CD14-positive monocyte (primary cell): ENCODE results near the gene CFAP92. TPM values are rescaled to one million over a fixed set of nuclear protein-coding genes. Genes with fewer than 3 reads are reported as not detected.

Experiments used
- DNase-seq, 3 donors: peaks; one replicate each; pipeline ENCODE4 v3.0.0-alpha.2; 2011 to 2022
- H2AFZ ChIP-seq: 2 replicates; pipeline ENCODE4 v1.6.0; 2012; ENCODE audit warnings: mild to moderate bottlenecking, low read depth, low read length, inconsistent platforms; ENCODE audit not compliant: insufficient read depth, poor library complexity, severe bottlenecking
- H3K27ac ChIP-seq, 2 donors: 1 replicate in 1 of 2; 2 replicates in 1 of 2; pipeline ENCODE4 v1.5.1; 2012 to 2013; ENCODE audit warnings: low read length in 2 of 2, control low read depth in 1 of 2, inconsistent platforms in 1 of 2, low read depth in 1 of 2, mild to moderate bottlenecking in 1 of 2
- H3K27me3 ChIP-seq, 2 donors: one replicate each; pipeline versions ENCODE4 v1.6.0 to v1.6.1; 2011 to 2013; ENCODE audit warnings: low read length in 2 of 2; ENCODE audit not compliant: control insufficient read depth in 2 of 2, insufficient read depth in 2 of 2
- H3K36me3 ChIP-seq, 2 donors: replicated peaks in 1 of 2; 1 replicate in 1 of 2; 2 replicates in 1 of 2; pipeline versions ENCODE4 v1.5.1 to v1.6.1; 2012 to 2013; ENCODE audit warnings: low read length in 2 of 2, control low read depth in 1 of 2, inconsistent platforms in 1 of 2, mild to moderate bottlenecking in 1 of 2; ENCODE audit not compliant: insufficient read depth in 2 of 2, control insufficient read depth in 1 of 2
- H3K4me1 ChIP-seq, 2 donors: 1 replicate in 1 of 2; 2 replicates in 1 of 2; pipeline versions ENCODE4 v1.5.1 to v1.6.1; 2012 to 2013; ENCODE audit warnings: low read length in 2 of 2, control low read depth in 1 of 2, inconsistent platforms in 1 of 2, mild to moderate bottlenecking in 1 of 2, moderate library complexity in 1 of 2; ENCODE audit not compliant: insufficient read depth in 2 of 2, control insufficient read depth in 1 of 2
- H3K4me2 ChIP-seq: replicated peaks from 2 replicates; pipeline ENCODE3; 2012; ENCODE audit warnings: low read length, moderate library complexity, mild to moderate bottlenecking; ENCODE audit not compliant: poor library complexity, severe bottlenecking; ENCODE audit errors: extremely low read depth
- H3K4me3 ChIP-seq, 3 experiments: fragments of 200-600 bp in 1 of 3; sonication (generic) in 1 of 3; replicated peaks in 1 of 3; 1 replicate in 2 of 3; 2 replicates in 1 of 3; pipeline ENCODE4 v1.5.1; 2011 to 2013; ENCODE audit warnings: low read length in 3 of 3, mild to moderate bottlenecking in 3 of 3, control low read depth in 2 of 3, low read depth in 2 of 3, inconsistent platforms in 1 of 3, moderate library complexity in 1 of 3
- H3K79me2 ChIP-seq: 2 replicates; pipeline ENCODE4 v1.6.0; 2012; ENCODE audit warnings: mild to moderate bottlenecking, control low read depth, inconsistent platforms, low read length, moderate library complexity; ENCODE audit not compliant: insufficient read depth
- H3K9ac ChIP-seq: 2 replicates; pipeline ENCODE4 v1.6.0; 2017; ENCODE audit warnings: low read length, mild to moderate bottlenecking; ENCODE audit not compliant: insufficient read depth, poor library complexity, severe bottlenecking
- H3K9me3 ChIP-seq, 2 donors: replicated peaks in 1 of 2; 1 replicate in 1 of 2; 2 replicates in 1 of 2; pipeline versions ENCODE4 v1.5.1 to v1.6.1; 2012 to 2013; ENCODE audit warnings: low read length in 2 of 2, control low read depth in 1 of 2; ENCODE audit not compliant: control insufficient read depth in 1 of 2, insufficient read depth in 1 of 2
- H4K20me1 ChIP-seq: 2 replicates; pipeline ENCODE4 v1.6.0; 2012; ENCODE audit warnings: mild to moderate bottlenecking, low read length, control low read depth, moderate library complexity; ENCODE audit not compliant: insufficient read depth
- H3K27ac Mint-ChIP-seq, 7 donors: one replicate each; pipeline ENCODE4 v1.8.0; 2020; ENCODE audit warnings: mild to moderate bottlenecking in 7 of 7, mixed read lengths in 7 of 7, moderate library complexity in 6 of 7, inconsistent platforms in 2 of 7
- H3K27me3 Mint-ChIP-seq, 3 donors: one replicate each; pipeline ENCODE4 v1.8.0; 2021 to 2022; ENCODE audit warnings: low read depth in 3 of 3, mild to moderate bottlenecking in 3 of 3, mixed read lengths in 3 of 3, moderate library complexity in 3 of 3, inconsistent platforms in 1 of 3
- H3K36me3 Mint-ChIP-seq, 2 donors: one replicate each; pipeline ENCODE4 v1.8.0; 2020; ENCODE audit warnings: mixed read lengths in 2 of 2, inconsistent platforms in 1 of 2, mild to moderate bottlenecking in 1 of 2
- H3K4me1 Mint-ChIP-seq: one replicate; pipeline ENCODE4 v1.8.0; 2020; ENCODE audit warnings: mild to moderate bottlenecking, mixed read lengths
- H3K4me3 Mint-ChIP-seq, 2 donors: one replicate each; pipeline ENCODE4 v1.8.0; 2020; ENCODE audit warnings: mild to moderate bottlenecking in 2 of 2, mixed read lengths in 2 of 2, moderate library complexity in 1 of 2
- H3K9me3 Mint-ChIP-seq, 7 donors: one replicate each; pipeline ENCODE4 v1.8.0; 2020 to 2022; ENCODE audit warnings: mixed read lengths in 7 of 7, mild to moderate bottlenecking in 6 of 7, moderate library complexity in 6 of 7, inconsistent platforms in 2 of 7
- WGBS: methylation state at CpG from one replicate; pipeline ENCODE4 v1.1.5; 2013; ENCODE audit warnings: missing lambda C conversion rate; ENCODE audit not compliant: insufficient coverage; 5-methylcytosine and 5-hydroxymethylcytosine counted together
- intact Hi-C, 2 donors: fragments of 100-400 bp; cut with micrococcal nuclease; formaldehyde crosslinking; loops; one replicate each; pipeline versions ENCODE4 v1.15.0 to v1.15.1; 2023
- polyA plus RNA-seq, 3 donors: library from polyadenylated mRNA; depleted of rRNA in 1 of 3; unstranded in 2 of 3; stranded (reverse) in 1 of 3; fragments of 300-500 nt in 2 of 3; fragments of >200 nt in 1 of 3; fragmentation: Illumina TruSeq in 2 of 3; gene quantifications; 1 replicate in 2 of 3; 2 replicates in 1 of 3; pipeline ENCODE4 v1.2.3, GENCODE V29; 2012 to 2021
- TF ChIP-seq, protein P1 (sequence below): fragments of 200-600 bp; IDR thresholded peaks from one replicate; pipeline ENCODE4 v1.8.0; 2022; ENCODE audit warnings: antibody characterized with exemption, mild to moderate bottlenecking

Gene CFAP92
- polyA plus RNA-seq, 3 donors, result 0.12 to 0.50 (median 0.19) TPM

- Histone ChIP-seq H3K27ac (no peak overlapping the region), H3K4me1 (peaks cover 9 to 10% of the 10 kb centered on the region in 2 donors), H2AFZ (no peak overlapping the region), H3K9me3 (no peaks in the 10 kb centered on the region), H3K9ac (no peak overlapping the region), H4K20me1 (no peaks in the 10 kb centered on the region), H3K79me2 (no peaks in the 10 kb centered on the region), H3K4me3 (no peak overlapping the region), H3K36me3 (no peaks in the 10 kb centered on the region), H3K4me2 (no peak overlapping the region), H3K27me3 (peaks cover 0 to 6% of the 10 kb centered on the region in 2 donors)
- Mint-ChIP-seq H3K9me3 (peaks cover 0 to 5% (median 0%) of the 10 kb centered on the region in 7 donors), H3K27me3 (peaks cover 2 to 20% (median 14%) of the 10 kb centered on the region in 3 donors), H3K4me3 (no peak overlapping the region), H3K27ac (no peak overlapping the region), H3K36me3 (peaks cover 0 to 2% of the 10 kb centered on the region in 2 donors), H3K4me1 (peaks cover 9% of the 10 kb centered on the region)
- WGBS, result 47% methylated on average over 9 of the region's 15 CpGs
- TF ChIP-seq, protein P1, sequence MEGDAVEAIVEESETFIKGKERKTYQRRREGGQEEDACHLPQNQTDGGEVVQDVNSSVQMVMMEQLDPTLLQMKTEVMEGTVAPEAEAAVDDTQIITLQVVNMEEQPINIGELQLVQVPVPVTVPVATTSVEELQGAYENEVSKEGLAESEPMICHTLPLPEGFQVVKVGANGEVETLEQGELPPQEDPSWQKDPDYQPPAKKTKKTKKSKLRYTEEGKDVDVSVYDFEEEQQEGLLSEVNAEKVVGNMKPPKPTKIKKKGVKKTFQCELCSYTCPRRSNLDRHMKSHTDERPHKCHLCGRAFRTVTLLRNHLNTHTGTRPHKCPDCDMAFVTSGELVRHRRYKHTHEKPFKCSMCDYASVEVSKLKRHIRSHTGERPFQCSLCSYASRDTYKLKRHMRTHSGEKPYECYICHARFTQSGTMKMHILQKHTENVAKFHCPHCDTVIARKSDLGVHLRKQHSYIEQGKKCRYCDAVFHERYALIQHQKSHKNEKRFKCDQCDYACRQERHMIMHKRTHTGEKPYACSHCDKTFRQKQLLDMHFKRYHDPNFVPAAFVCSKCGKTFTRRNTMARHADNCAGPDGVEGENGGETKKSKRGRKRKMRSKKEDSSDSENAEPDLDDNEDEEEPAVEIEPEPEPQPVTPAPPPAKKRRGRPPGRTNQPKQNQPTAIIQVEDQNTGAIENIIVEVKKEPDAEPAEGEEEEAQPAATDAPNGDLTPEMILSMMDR, result no peak
- intact Hi-C loops, result no loop called here
- no peak for DNase-seq
These were observed 28.5 kb upstream of the CFAP92 start for GRCh38 chr3:129022114-129023007.

- H3K27me3 ChIP-seq, result peaks cover 0 to under 1% of the 10 kb centered on the region in 2 donors
- H3K9me3 ChIP-seq, result no peaks in the 10 kb centered on the region
- H3K9me3 Mint-ChIP-seq, result peaks cover 0 to 2% (median 0%) of the 10 kb centered on the region in 7 donors
- H3K36me3 ChIP-seq, result no peaks in the 10 kb centered on the region
- TF ChIP-seq, protein P1, result no peak
- 94% methylated on average over 3 of the region's 6 CpGs for WGBS
- H3K27me3 Mint-ChIP-seq, result peaks cover 2 to 15% (median 9%) of the 10 kb centered on the region in 3 donors
- H3K4me3 ChIP-seq, result no peak overlapping the region
- no peaks in the 10 kb centered on the region for H3K79me2 ChIP-seq
- no peak overlapping the region for H2AFZ ChIP-seq
- H3K4me2 ChIP-seq, result no peak overlapping the region
- peaks cover 9% of the 10 kb centered on the region in 2 donors for H3K4me1 ChIP-seq
- H3K27ac ChIP-seq, result no peak overlapping the region
- H3K4me1 Mint-ChIP-seq, result peaks cover 11% of the 10 kb centered on the region
- no peaks in the 10 kb centered on the region for H4K20me1 ChIP-seq
- intact Hi-C loops, result no loop called here
- H3K9ac ChIP-seq, result no peak overlapping the region
- H3K36me3 Mint-ChIP-seq, result peaks cover 0 to 2% of the 10 kb centered on the region in 2 donors
- DNase-seq, result no peak
- H3K27ac Mint-ChIP-seq, result no peak overlapping the region
- no peak overlapping the region for H3K4me3 Mint-ChIP-seq
These were observed 27.3 kb upstream of the CFAP92 start for GRCh38 chr3:129021140-129021551.
